GM18498 (cell line): Measurements from ENCODE around the gene MFSD11.
"Not testable (repeated sequence)": the region's sequence is repeated elsewhere in the genome, so short reads cannot be mapped to it uniquely, and the experiment has no call there.

Source experiments
- ATAC-seq: cut with Tn5 transposase; IDR thresholded peaks from one replicate; pipeline ENCODE4 v1.9.1; 2021; ENCODE audit warnings: mild to moderate bottlenecking, moderate library complexity; ENCODE audit not compliant: unreplicated experiment

Gene MFSD11

DNA sequence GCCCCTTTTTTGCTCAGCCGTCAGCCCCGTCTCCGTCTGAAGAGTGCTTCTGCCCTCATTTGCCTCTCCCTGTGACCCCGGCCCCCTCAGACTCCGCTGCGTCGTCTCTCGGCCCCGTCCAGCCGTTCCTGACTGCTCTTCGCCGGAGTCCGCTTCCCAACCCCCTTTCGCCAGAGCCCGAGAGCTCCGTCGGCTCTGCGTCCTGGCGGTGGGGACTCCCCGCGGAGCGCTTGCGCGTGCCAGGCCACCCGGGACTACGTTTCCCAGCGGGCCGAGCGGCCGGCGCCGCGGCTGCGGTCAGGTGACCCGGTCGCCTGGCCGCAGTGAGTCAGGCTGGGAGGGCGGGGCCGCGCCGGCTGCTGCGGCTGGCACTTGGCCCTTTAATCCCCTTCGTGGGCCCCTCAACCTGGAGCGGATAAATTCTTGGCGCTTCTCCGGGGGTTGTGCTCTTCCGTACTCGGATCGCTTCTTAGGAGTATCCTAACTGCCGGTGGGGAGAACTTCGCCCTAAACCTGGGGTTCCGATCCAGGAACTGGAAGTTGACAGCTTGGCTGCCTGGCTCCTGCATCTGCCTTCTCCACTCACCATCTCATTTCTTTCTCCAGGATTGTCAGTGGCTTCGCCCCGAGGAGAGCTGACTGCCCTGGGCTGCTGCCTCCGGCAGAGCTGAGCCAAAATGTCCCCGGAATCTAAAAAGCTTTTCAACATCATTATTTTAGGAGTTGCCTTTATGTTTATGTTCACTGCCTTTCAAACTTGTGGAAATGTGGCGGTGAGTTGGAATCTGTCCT, at the start of gene MFSD11:
Gene MFSD11 (plus strand): TSS at position 444 of the 792 bp plus-strand sequence. CDS start 234 bp downstream, at position 678.
- ATAC-seq: peak; percentile 67

DNA sequence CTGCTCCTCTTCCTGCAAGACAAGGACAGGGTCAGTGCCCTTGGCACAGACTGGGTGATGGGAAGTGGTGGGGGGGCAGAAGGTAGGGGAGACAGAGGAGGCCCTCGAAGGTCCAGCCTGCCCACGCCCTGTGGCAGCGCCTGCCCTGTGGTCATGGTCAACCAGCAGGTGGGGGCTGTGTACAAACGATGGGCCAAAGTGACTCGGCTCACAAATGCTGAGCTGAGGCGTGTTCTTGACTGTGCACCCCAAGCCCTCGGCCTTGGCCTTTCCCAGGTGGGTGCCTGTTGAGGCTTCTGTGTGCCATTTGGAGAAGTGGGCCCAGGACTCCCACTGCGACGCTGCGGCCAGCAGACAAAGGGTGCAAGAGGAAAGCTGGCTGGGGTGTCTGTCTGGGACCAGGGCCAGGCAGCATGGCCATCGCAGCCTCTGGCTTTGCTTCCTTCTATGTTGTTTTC, 49.7 kb upstream of the MFSD11 start:
- no peak for ATAC-seq

- ATAC-seq: no peak
These were observed 48.1 kb upstream of the MFSD11 start for GRCh38 chr17:76689859-76690258.

GRCh38 chr17:76690596-76691280, 47.2 kb upstream of the MFSD11 start:
- no peak for ATAC-seq

- ATAC-seq: no peak
These were observed 46.3 kb upstream of the MFSD11 start for GRCh38 chr17:76691379-76692191.

GRCh38 chr17:76695059-76695831, 42.7 kb upstream of the MFSD11 start:
- ATAC-seq: no peak

DNA sequence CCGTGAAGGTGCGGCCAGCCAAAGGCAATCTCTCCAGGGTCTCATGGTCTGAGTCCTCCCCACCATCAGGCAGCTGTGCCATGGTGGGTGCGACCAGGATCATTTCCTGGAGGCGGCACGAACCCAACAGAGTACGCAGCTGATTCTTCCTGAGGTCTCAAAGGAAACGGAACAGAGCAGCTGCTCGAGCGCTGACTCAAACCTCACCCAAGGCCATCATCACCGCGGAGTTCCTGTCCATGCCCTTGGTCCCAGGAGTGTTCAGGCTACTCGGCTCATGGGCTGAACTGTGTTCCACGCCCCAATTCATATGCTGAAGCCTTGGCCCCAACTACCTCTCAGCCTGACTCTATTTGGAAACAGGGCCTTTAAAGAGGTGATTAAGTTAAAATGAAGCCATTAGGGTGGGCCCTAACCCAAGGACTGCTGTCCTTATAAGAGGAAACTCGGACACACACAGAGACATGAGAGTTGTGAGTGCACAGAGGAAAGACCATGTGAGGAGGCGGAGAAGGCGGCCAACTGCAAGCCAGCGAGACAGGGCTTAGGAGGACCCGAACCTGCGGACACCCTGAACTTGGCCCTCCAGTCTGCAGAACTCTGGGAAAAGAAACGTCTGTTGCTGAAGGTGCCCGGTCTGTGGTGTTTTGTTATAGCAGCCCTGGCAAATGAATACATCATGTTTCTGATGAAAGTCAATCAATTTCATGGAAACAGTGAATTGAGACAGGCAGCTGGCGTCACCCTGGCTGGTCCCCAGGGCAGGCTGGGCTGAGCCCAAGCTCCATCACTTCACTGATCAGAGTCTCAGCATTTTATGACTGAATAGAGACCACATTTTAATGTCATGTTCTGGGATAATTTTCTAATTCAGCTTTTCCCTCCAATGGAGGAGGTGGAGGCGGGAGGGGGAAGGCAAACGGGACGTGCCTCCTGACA, 40.9 kb upstream of the MFSD11 start:
- peak; percentile 44 for ATAC-seq

DNA sequence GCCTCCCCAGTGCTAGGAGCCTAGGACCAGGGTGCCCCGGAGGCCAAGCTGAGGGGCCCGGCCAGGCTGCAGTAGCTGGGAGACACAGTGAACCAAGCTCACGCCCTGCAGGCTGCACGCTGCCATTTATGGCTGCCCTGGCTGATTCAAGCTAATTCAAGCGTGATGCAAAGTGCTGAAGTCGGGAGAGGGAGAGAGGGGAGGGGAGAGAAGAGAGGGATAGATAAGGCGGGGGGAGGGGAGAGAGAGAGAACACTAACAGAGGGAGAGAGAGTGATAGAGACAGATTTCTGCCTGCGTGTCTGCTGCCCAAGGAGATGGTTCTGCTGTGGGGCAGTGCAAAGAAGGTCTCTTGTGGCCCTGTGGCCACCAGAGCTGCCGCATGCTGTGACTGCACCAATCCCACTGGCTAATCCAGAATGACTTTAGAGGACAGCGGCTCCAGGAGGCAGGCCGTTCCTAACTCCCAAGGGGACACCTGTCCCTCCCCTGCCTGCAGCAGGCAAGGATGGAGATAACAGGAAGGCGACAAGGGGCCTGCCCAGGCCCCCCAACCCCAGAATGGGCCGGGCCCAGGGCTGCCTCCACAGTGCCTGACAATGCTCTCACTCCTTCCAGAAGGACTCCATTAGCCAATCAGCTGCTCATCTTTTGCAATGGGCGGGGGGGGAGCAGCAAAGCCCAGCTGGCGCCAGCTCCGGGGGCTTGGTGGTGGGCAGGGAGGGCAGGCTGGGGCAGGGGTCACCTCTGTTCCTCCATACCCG, 40.0 kb upstream of the MFSD11 start:
- no peak for ATAC-seq

DNA sequence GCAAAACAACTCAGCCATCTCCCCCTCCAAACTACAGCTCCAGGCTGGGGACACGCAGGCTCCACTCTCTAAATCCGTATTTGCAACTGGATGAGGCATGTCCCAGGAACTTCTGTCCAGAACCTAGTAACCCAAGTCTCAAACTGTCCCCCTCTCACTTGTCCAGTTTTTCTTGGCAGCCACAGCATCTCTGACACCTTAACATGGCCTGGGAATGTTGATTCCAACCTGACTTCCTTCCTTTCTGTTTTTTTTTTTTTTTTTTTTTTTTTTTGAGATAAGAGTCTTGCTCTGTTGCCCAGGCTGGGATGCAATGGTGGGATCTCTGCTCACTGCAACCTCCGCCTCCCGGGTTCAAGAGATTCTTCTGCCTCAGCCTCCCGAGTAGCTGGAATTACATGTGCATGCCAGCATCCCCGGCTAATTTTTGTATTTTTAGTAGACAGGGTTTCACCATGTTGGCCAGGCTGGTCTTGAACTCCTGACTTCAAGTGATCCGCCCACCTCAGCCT, 39.4 kb upstream of the MFSD11 start:
- not testable (repeated sequence) for ATAC-seq

- no peak for ATAC-seq
These were observed 37.7 kb upstream of the MFSD11 start for GRCh38 chr17:76700270-76700616.

GRCh38 chr17:76700617-76701470, 37.1 kb upstream of the MFSD11 start:
- ATAC-seq: no peak

DNA sequence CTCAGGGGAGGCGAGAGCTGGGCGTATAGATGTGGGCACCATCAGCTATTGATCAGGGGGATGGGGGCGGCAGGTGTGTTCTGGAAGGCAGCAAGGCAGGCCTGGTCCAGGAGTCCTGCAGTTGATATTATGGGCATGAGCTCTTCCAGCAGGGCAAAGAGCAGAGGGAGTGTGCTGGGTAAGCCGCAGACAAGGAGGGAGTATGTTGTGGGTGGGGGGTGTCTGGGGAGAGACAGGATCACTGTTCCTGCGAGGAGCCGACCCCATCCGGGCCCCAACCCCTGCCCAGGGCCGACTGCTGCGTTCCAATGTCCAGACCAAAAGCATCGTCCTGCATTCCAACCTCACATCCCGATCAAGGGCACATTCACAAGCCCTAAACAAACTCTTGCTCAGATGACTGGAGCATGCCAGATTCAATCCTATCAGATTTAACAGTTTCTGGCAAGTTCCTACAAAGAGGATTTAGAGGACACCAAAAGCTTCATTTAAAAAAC, 36.4 kb upstream of the MFSD11 start:
- ATAC-seq: no peak

DNA sequence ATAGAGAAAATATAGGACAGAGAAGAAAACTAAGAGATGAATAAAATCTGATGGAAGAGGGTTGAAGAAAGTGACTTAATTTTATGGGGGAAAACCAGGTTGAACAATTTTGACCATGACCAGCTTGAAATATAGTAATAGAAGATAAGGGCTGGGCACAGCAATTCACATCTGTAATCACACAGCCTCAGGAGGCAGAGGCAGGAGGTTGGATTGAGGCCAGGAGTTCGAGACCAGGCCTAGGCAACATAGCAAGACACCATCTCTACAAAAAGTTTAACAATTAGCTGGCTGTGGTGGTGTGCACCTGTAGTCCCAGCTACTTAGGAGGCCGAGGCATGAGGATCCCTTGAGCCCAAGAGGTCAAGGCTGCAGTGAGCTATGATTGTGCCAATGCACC, 35.8 kb upstream of the MFSD11 start:
- ATAC-seq: no peak

- no peak for ATAC-seq
These were observed 34.8 kb upstream of the MFSD11 start for GRCh38 chr17:76702941-76703637.

DNA sequence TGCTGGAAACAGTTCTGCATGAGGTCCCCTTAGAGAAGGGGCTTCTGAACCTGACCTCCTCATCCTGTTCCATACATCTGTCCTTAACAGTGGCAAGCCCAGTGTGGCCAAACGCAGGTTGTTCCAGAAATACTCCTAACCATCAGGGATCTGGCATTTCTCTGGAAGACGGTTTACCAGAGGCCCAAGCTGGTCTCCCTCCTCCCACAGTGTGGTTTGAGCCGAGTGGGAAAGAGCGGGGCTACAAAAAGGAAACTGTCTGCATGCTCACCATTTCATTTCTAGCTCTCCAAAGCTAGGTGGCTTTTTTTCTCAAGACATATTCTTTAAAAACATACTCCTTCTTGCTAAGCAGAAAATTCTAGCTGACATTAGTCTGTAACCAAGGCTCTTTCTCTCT, 33.1 kb upstream of the MFSD11 start:
- no peak for ATAC-seq

DNA sequence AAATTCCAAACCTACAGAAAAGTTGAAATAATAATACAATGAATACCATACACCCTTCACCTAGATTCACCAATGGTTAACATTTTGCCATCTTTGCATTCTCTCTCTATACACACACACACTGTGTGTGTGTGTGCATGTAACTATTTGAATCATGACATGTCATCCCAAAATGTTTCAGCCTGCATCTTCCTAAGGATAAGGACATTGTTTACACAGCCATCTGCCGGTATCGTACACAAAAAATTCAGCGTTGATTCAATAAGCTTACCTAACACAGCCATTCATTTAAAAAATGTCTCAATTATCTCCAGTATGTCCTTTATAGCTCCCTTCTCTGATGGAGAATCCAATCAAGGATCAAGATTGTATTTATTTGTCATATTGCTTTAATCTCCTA, 31.1 kb upstream of the MFSD11 start:
- ATAC-seq: no peak
